Activated CD8-positive, alpha-beta memory T cell treated with anti-CD3 and anti-CD28 coated beads for 24 hours (primary cell): Measurements from ENCODE around the gene NDRG4.
A peak's percentile ranks its signal among the peaks of the same experiment; 100 is the strongest.

Experiments
- DNase-seq: peaks from one replicate; pipeline ENCODE4 v3.0.0-alpha.2; 2020

The NDRG4 gene

GRCh38 chr16:58510097-58510775, 10.3 kb downstream of the NDRG4 start:
- peak; percentile 51 for DNase-seq

GRCh38 chr16:58510776-58511628, 11.1 kb downstream of the NDRG4 start:
- peak; percentile 49 for DNase-seq

GRCh38 chr16:58511933-58512815, 12.2 kb downstream of the NDRG4 start:
- DNase-seq, result peak; percentile 94

GRCh38 chr16:58513874-58514273, 13.9 kb downstream of the NDRG4 start:
- DNase-seq, result no peak

GRCh38 chr16:58515125-58515870, 15.4 kb downstream of the NDRG4 start, which contains the start of gene SETD6:
TSS of gene SETD6 (plus strand) at chr16:58515517. CDS start at chr16:58515538, 21 bp downstream.
- peak; percentile 93 for DNase-seq

- no peak for DNase-seq
Measured at GRCh38 chr16:58515871-58516767, 16.2 kb downstream of the NDRG4 start.

GRCh38 chr16:58516768-58517107, 16.8 kb downstream of the NDRG4 start:
- no peak for DNase-seq

- DNase-seq, result no peak
Measured at GRCh38 chr16:58518083-58518979, 18.4 kb downstream of the NDRG4 start.

- DNase-seq, result no peak
Measured at GRCh38 chr16:58518980-58519368, 19.0 kb downstream of the NDRG4 start.

- no peak for DNase-seq
Measured at GRCh38 chr16:58519707-58520106, 19.8 kb downstream of the NDRG4 start.

- DNase-seq, result no peak
Measured at GRCh38 chr16:58530179-58530578, 30.2 kb downstream of the NDRG4 start.

- DNase-seq, result no peak
Measured at GRCh38 chr16:58532414-58532813, 32.5 kb downstream of the NDRG4 start.

- DNase-seq, result no peak
Measured at GRCh38 chr16:58533751-58534470, 34.0 kb downstream of the NDRG4 start.

- no peak for DNase-seq
Measured at GRCh38 chr16:58535100-58535499, 35.2 kb downstream of the NDRG4 start.

- no peak for DNase-seq
Measured at GRCh38 chr16:58536278-58536677, 36.3 kb downstream of the NDRG4 start.

- no peak for DNase-seq
Measured at GRCh38 chr16:58537124-58537906, 37.4 kb downstream of the NDRG4 start.

- DNase-seq, result no peak
Measured at GRCh38 chr16:58541711-58542110, 41.8 kb downstream of the NDRG4 start.

GRCh38 chr16:58542291-58542690, 42.3 kb downstream of the NDRG4 start:
- DNase-seq, result no peak

- DNase-seq, result no peak
Measured at GRCh38 chr16:58543685-58544084, 43.7 kb downstream of the NDRG4 start.
